Activated CD4-positive, alpha-beta memory T cell treated with anti-CD3 and anti-CD28 coated beads for 36 hours (primary cell): ENCODE measurements around the gene GUCY2D. TPM values are rescaled to one million over a fixed set of nuclear protein-coding genes. Genes with fewer than 3 reads are reported as not detected.
"Not testable (repeated sequence)": the region's sequence is repeated elsewhere in the genome, so short reads cannot be mapped to it uniquely, and the experiment has no call there.

Source experiments
- CTCF ChIA-PET: fragments of 350-600 bp; sonication (Branson Sonifier 250); formaldehyde crosslinking; loops from one replicate; lab custom pipeline; 2021; ENCODE audit warnings: antibody characterized with exemption, inconsistent platforms; lab: Charles Lee
- POLR2A ChIA-PET: fragments of 350-600 bp; sonication (Branson Sonifier 250); formaldehyde crosslinking; loops from one replicate; lab custom pipeline; 2021; ENCODE audit warnings: antibody characterized with exemption; lab: Charles Lee
- DNase-seq: peaks from one replicate; pipeline ENCODE4 v3.0.0-alpha.2; 2020
- H3K27ac Mint-ChIP-seq: one replicate; pipeline ENCODE4 v1.8.0; 2021; ENCODE audit warnings: mixed read lengths
- H3K27me3 Mint-ChIP-seq: one replicate; pipeline ENCODE4 v1.8.0; 2021; ENCODE audit warnings: mixed read lengths
- H3K36me3 Mint-ChIP-seq: one replicate; pipeline ENCODE4 v1.8.0; 2021; ENCODE audit warnings: mixed read lengths
- H3K4me1 Mint-ChIP-seq: one replicate; pipeline ENCODE4 v1.8.0; 2021; ENCODE audit warnings: low read depth, mixed read lengths
- H3K4me3 Mint-ChIP-seq: one replicate; pipeline ENCODE4 v1.8.0; 2021; ENCODE audit warnings: mild to moderate bottlenecking, mixed read lengths
- H3K9me3 Mint-ChIP-seq: one replicate; pipeline ENCODE4 v1.8.0; 2021; ENCODE audit warnings: mixed read lengths
- intact Hi-C: fragments of 100-400 bp; cut with micrococcal nuclease; formaldehyde crosslinking; loops from one replicate; pipeline ENCODE4 v1.15.1; 2023
- total RNA-seq, 2 experiments: library from RNA; stranded (reverse); gene quantifications; one replicate each; pipeline ENCODE4 v1.2.3, GENCODE V29; 2021

Gene GUCY2D
- total RNA-seq, 2 experiments from 2014 or later: not detected

- POLR2A ChIA-PET: no interaction called here
- Mint-ChIP-seq H3K9me3 (no peaks in the 10 kb centered on the region), H3K27ac (no peak overlapping the region), H3K4me3 (no peak overlapping the region), H3K36me3 (no peaks in the 10 kb centered on the region), H3K27me3 (peaks cover 7% of the 10 kb centered on the region), H3K4me1 (peaks cover 12% of the 10 kb centered on the region)
- peak; percentile 35 for DNase-seq
- CTCF ChIA-PET: interaction anchor here (1.0 to 4.5 kb wide), 6 partner anchors 21 to 99 kb away, joined by 3 to 19 read pairs (median 4); partner anchors contain the start of gene ALOXE3
- intact Hi-C loops: no loop called here
Measured at GRCh38 chr17:8019665-8020650, 17.5 kb downstream of the GUCY2D start.

- ChIA-PET CTCF (interaction anchor here (1.0 to 2.9 kb wide), 5 partner anchors 20 to 41 kb away, joined by 3 to 15 read pairs (median 4); no protein-coding TSS in a partner anchor), POLR2A (no interaction called here)
- no peak for DNase-seq
- H3K36me3 Mint-ChIP-seq: no peaks in the 10 kb centered on the region
- H3K4me1 Mint-ChIP-seq: peaks cover 12% of the 10 kb centered on the region
- intact Hi-C loops: no loop called here
- peaks cover 6% of the 10 kb centered on the region for H3K27me3 Mint-ChIP-seq
- no peak overlapping the region for H3K4me3 Mint-ChIP-seq
- H3K9me3 Mint-ChIP-seq: no peaks in the 10 kb centered on the region
- H3K27ac Mint-ChIP-seq: no peak overlapping the region
Measured at GRCh38 chr17:8020776-8021564, 18.6 kb downstream of the GUCY2D start.

GRCh38 chr17:8021565-8022359, 19.3 kb downstream of the GUCY2D start:
- Mint-ChIP-seq H3K27me3 (peaks cover 6% of the 10 kb centered on the region), H3K9me3 (no peaks in the 10 kb centered on the region), H3K27ac (no peak overlapping the region), H3K4me3 (no peak overlapping the region), H3K4me1 (peaks cover 6% of the 10 kb centered on the region), H3K36me3 (no peaks in the 10 kb centered on the region)
- no peak for DNase-seq
- intact Hi-C loops: no loop called here
- POLR2A ChIA-PET: no interaction called here
- CTCF ChIA-PET: interaction anchor here (1.3 to 2.9 kb wide), 4 partner anchors 19 to 52 kb away, joined by 3 to 15 read pairs (median 6); no protein-coding TSS in a partner anchor

GRCh38 chr17:8022360-8023003, 20.1 kb downstream of the GUCY2D start:
- H3K9me3 Mint-ChIP-seq: no peaks in the 10 kb centered on the region
- peaks cover 4% of the 10 kb centered on the region for H3K4me1 Mint-ChIP-seq
- ChIA-PET CTCF (interaction anchor here (1.4 to 2.9 kb wide), 2 partner anchors 19 to 52 kb away, joined by 7 to 15 read pairs; no protein-coding TSS in a partner anchor), POLR2A (no interaction called here)
- H3K27me3 Mint-ChIP-seq: peaks cover 11% of the 10 kb centered on the region
- H3K36me3 Mint-ChIP-seq: no peaks in the 10 kb centered on the region
- no peak overlapping the region for H3K27ac Mint-ChIP-seq
- DNase-seq: no peak
- H3K4me3 Mint-ChIP-seq: no peak overlapping the region
- intact Hi-C loops: no loop called here

- POLR2A ChIA-PET, intact Hi-C loops, H3K9me3 Mint-ChIP-seq, H3K27ac Mint-ChIP-seq, H3K4me1 Mint-ChIP-seq, H3K36me3 Mint-ChIP-seq, H3K4me3 Mint-ChIP-seq, DNase-seq: not testable (repeated sequence)
- CTCF ChIA-PET: interaction anchor here (1.2 kb wide), 1 partner anchor 16 kb away, joined by 3 read pairs; no protein-coding TSS in a partner anchor
- peaks cover 24% of the 10 kb centered on the region for H3K27me3 Mint-ChIP-seq
Measured at GRCh38 chr17:8024161-8024560, 21.7 kb downstream of the GUCY2D start.

- no peaks in the 10 kb centered on the region for H3K36me3 Mint-ChIP-seq
- CTCF ChIA-PET: interaction anchor here (1.1 to 2.3 kb wide), 3 partner anchors 9 to 48 kb away, joined by 3 to 12 read pairs (median 5); no protein-coding TSS in a partner anchor
Measured at GRCh38 chr17:8025176-8025911, 22.9 kb downstream of the GUCY2D start.

GRCh38 chr17:8029121-8029520, 26.7 kb downstream of the GUCY2D start:
- no peak overlapping the region for H3K4me3 Mint-ChIP-seq
- no peaks in the 10 kb centered on the region for H3K9me3 Mint-ChIP-seq
- no peak overlapping the region for H3K27ac Mint-ChIP-seq
- intact Hi-C loops: no loop called here
- no peaks in the 10 kb centered on the region for H3K36me3 Mint-ChIP-seq
- DNase-seq: no peak
- H3K4me1 Mint-ChIP-seq: no peaks in the 10 kb centered on the region
- CTCF ChIA-PET: no interaction called here
- H3K27me3 Mint-ChIP-seq: peaks cover 29% of the 10 kb centered on the region
- POLR2A ChIA-PET: no interaction called here

More at GRCh38 chr17:8025176-8025911, 22.9 kb downstream of the GUCY2D start:
- DNase-seq: no peak
- Mint-ChIP-seq H3K27ac (no peak overlapping the region), H3K4me3 (no peak overlapping the region), H3K9me3 (no peaks in the 10 kb centered on the region), H3K27me3 (peaks cover 23% of the 10 kb centered on the region), H3K4me1 (no peaks in the 10 kb centered on the region)
- POLR2A ChIA-PET: no interaction called here
- intact Hi-C loops: no loop called here

- no peaks in the 10 kb centered on the region for H3K36me3 Mint-ChIP-seq
- no peak for DNase-seq
- H3K9me3 Mint-ChIP-seq: no peaks in the 10 kb centered on the region
- intact Hi-C loops: no loop called here
- no peaks in the 10 kb centered on the region for H3K4me1 Mint-ChIP-seq
- POLR2A ChIA-PET: no interaction called here
- peaks cover 30% of the 10 kb centered on the region for H3K27me3 Mint-ChIP-seq
- H3K4me3 Mint-ChIP-seq: no peak overlapping the region
- CTCF ChIA-PET: interaction anchor here (1.6 kb wide), 1 partner anchor 10 kb away, joined by 7 read pairs; no protein-coding TSS in a partner anchor
- no peak overlapping the region for H3K27ac Mint-ChIP-seq
Measured at GRCh38 chr17:8031261-8031661, 28.8 kb downstream of the GUCY2D start.

- Mint-ChIP-seq H3K27ac (no peak overlapping the region), H3K4me3 (no peak overlapping the region), H3K27me3 (peaks cover 30% of the 10 kb centered on the region), H3K36me3 (no peaks in the 10 kb centered on the region), H3K4me1 (no peaks in the 10 kb centered on the region), H3K9me3 (no peaks in the 10 kb centered on the region)
- no peak for DNase-seq
- POLR2A ChIA-PET: interaction anchor here (1.0 kb wide), 1 partner anchor 10 kb away, joined by 3 read pairs; no protein-coding TSS in a partner anchor
- intact Hi-C loops: no loop called here
- CTCF ChIA-PET: interaction anchor here (1.2 to 1.6 kb wide), 2 partner anchors 9 to 42 kb away, joined by 3 to 7 read pairs; no protein-coding TSS in a partner anchor
Measured at GRCh38 chr17:8031950-8032349, 29.5 kb downstream of the GUCY2D start.

GRCh38 chr17:8032442-8032841, 30.0 kb downstream of the GUCY2D start:
- no peak overlapping the region for H3K4me3 Mint-ChIP-seq
- ChIA-PET CTCF (interaction anchor here (0.6 to 1.6 kb wide), 3 partner anchors 8 to 42 kb away, joined by 3 to 7 read pairs (median 4); no protein-coding TSS in a partner anchor), POLR2A (interaction anchor here (1.0 kb wide), 1 partner anchor 9 kb away, joined by 3 read pairs; no protein-coding TSS in a partner anchor)
- H3K27me3 Mint-ChIP-seq: peaks cover 27% of the 10 kb centered on the region
- H3K4me1 Mint-ChIP-seq: no peaks in the 10 kb centered on the region
- DNase-seq: no peak
- no peaks in the 10 kb centered on the region for H3K9me3 Mint-ChIP-seq
- intact Hi-C loops: no loop called here
- no peak overlapping the region for H3K27ac Mint-ChIP-seq
- no peaks in the 10 kb centered on the region for H3K36me3 Mint-ChIP-seq
